Measurements from ENCODE around the gene FER.

DNA sequence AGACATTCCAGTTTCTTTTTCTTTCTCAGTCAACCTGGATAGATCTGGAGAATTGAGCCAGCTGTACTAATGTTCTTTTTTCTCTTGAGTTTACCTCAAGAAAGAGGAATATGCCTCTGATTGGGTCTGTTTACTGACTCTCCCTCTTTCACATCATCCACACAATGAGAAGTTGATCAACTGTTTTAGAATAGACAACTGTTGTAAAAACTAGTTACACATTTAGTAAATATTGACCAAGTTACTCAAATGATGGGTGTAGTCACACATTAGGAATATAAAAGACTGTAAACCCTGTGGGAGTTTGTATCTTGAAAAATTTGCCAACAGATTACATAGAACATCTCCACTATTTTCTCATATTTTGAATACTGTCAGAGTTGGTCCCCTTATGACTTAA, 330.8 kb downstream of the FER start:
- TF ChIP-seq, protein P1, sequence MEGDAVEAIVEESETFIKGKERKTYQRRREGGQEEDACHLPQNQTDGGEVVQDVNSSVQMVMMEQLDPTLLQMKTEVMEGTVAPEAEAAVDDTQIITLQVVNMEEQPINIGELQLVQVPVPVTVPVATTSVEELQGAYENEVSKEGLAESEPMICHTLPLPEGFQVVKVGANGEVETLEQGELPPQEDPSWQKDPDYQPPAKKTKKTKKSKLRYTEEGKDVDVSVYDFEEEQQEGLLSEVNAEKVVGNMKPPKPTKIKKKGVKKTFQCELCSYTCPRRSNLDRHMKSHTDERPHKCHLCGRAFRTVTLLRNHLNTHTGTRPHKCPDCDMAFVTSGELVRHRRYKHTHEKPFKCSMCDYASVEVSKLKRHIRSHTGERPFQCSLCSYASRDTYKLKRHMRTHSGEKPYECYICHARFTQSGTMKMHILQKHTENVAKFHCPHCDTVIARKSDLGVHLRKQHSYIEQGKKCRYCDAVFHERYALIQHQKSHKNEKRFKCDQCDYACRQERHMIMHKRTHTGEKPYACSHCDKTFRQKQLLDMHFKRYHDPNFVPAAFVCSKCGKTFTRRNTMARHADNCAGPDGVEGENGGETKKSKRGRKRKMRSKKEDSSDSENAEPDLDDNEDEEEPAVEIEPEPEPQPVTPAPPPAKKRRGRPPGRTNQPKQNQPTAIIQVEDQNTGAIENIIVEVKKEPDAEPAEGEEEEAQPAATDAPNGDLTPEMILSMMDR (IDR thresholded peaks at IDR 0.05 in 2 of 3, conservative IDR thresholded peaks at IDR 0.05 in 1 of 3; ENCODE audit: insufficient read depth in 2 of 3, low read depth in 1 of 3, low read length in 3 of 3): no peak
- no peak for TF ChIP-seq STAT5B (CRISPR knock-in tag; IDR thresholded peaks at IDR 0.05)
